H1 (cell line): ENCODE results near the gene CUL9. TPM values are rescaled to one million over a fixed set of nuclear protein-coding genes. Genes with fewer than 3 reads are reported as not detected.

Experiments
- BACH1 ChIP-seq: IDR thresholded peaks from 2 replicates; pipeline ENCODE4 v1.6.1; 2012; ENCODE audit warnings: low read length, improper control_type of control experiment
- CHD2 ChIP-seq: IDR thresholded peaks from 2 replicates; pipeline ENCODE4 v1.6.1; 2012; ENCODE audit warnings: low read length, improper control_type of control experiment
- EGR1 ChIP-seq: IDR thresholded peaks from 2 replicates; pipeline ENCODE4 v1.6.1; 2011; ENCODE audit warnings: low read depth, low read length, borderline replicate concordance
- EZH2 ChIP-seq: fragments of 200-600 bp; sonication (generic); IDR thresholded peaks from 2 replicates; pipeline ENCODE4 v1.7.1; 2012; ENCODE audit warnings: low read depth, mild to moderate bottlenecking, moderate library complexity, low read length, inconsistent platforms; ENCODE audit not compliant: severe bottlenecking
- JUND ChIP-seq: IDR thresholded peaks from 2 replicates; pipeline ENCODE4 v1.6.1; 2011; ENCODE audit warnings: mild to moderate bottlenecking, improper control_type of control experiment, low read length
- KDM4A ChIP-seq: IDR thresholded peaks from one replicate; pipeline ENCODE4 v1.7.1; 2012; ENCODE audit warnings: low read depth, mild to moderate bottlenecking, moderate library complexity, low read length, inconsistent platforms; ENCODE audit not compliant: severe bottlenecking
- KDM5A ChIP-seq: fragments of 200-600 bp; IDR thresholded peaks from 2 replicates; pipeline ENCODE4 v1.7.1; 2012; ENCODE audit warnings: mild to moderate bottlenecking, low read length, inconsistent platforms, mixed read lengths
- NRF1 ChIP-seq: IDR thresholded peaks from 2 replicates; pipeline ENCODE4 v1.6.1; 2011; ENCODE audit warnings: mild to moderate bottlenecking, low read depth, low read length, improper control_type of control experiment
- PHF8 ChIP-seq: fragments of 200-600 bp; sonication (generic); conservative IDR thresholded peaks from 2 replicates; pipeline ENCODE4 v1.7.1; 2012; ENCODE audit warnings: low read depth, mild to moderate bottlenecking, inconsistent platforms, low read length, moderate library complexity
- POLR2A ChIP-seq, 2 experiments: IDR thresholded peaks; 1 replicate in 1 of 2; 2 replicates in 1 of 2; pipeline ENCODE4 v1.6.1; 2011; ENCODE audit warnings: low read depth in 2 of 2, low read length in 2 of 2, mild to moderate bottlenecking in 2 of 2; ENCODE audit errors: control extremely low read depth in 1 of 2
- RAD21 ChIP-seq, 2 experiments: IDR thresholded peaks in 1 of 2; conservative IDR thresholded peaks in 1 of 2; 2 replicates each; pipeline ENCODE4 v1.6.1; 2011; ENCODE audit warnings: low read depth in 2 of 2, low read length in 2 of 2, improper control_type of control experiment in 1 of 2, inconsistent platforms in 1 of 2, mild to moderate bottlenecking in 1 of 2, moderate library complexity in 1 of 2
- RFX5 ChIP-seq: IDR thresholded peaks from 2 replicates; pipeline ENCODE4 v1.6.1; 2011; ENCODE audit warnings: low read depth, low read length, improper control_type of control experiment, borderline replicate concordance
- RXRA ChIP-seq: IDR thresholded peaks from 2 replicates; pipeline ENCODE4 v1.6.1; 2011; ENCODE audit warnings: low read depth, mild to moderate bottlenecking, low read length, moderate library complexity; ENCODE audit not compliant: insufficient read depth
- SP4 ChIP-seq: IDR thresholded peaks from 2 replicates; pipeline ENCODE4 v1.6.1; 2012; ENCODE audit warnings: low read length, inconsistent platforms
- SRF ChIP-seq: IDR thresholded peaks from 2 replicates; pipeline ENCODE4 v1.6.1; 2011; ENCODE audit warnings: mild to moderate bottlenecking, low read depth, low read length, moderate library complexity
- SUZ12 ChIP-seq: fragments of 200-600 bp; sonication (generic); IDR thresholded peaks from 2 replicates; pipeline ENCODE4 v1.6.1; 2012; ENCODE audit warnings: mild to moderate bottlenecking, inconsistent platforms, low read length, moderate library complexity, mixed read lengths
- TAF1 ChIP-seq: IDR thresholded peaks from 2 replicates; pipeline ENCODE4 v1.6.1; 2011; ENCODE audit warnings: mild to moderate bottlenecking, low read depth, low read length
- TAF7 ChIP-seq: optimal IDR thresholded peaks from 2 replicates; pipeline ENCODE3; 2011; ENCODE audit warnings: low read depth, mild to moderate bottlenecking, inconsistent platforms, low read length, moderate library complexity, borderline replicate concordance
- TBP ChIP-seq: IDR thresholded peaks from 2 replicates; pipeline ENCODE4 v1.6.1; 2011; ENCODE audit warnings: low read depth, low read length, improper control_type of control experiment
- TCF12 ChIP-seq: IDR thresholded peaks from 2 replicates; pipeline ENCODE4 v1.6.1; 2011; ENCODE audit warnings: low read depth, mild to moderate bottlenecking, low read length
- ZNF274 ChIP-seq: IDR thresholded peaks from 2 replicates; pipeline ENCODE4 v1.7.0; 2012; ENCODE audit warnings: low read length, borderline replicate concordance; ENCODE audit errors: extremely low read depth
- polyA plus RNA-seq, 7 experiments: library from polyadenylated mRNA; depleted of rRNA in 3 of 7; stranded (reverse) in 5 of 7; unstranded in 2 of 7; fragments of >200 nt in 5 of 7; fragments of 200-250 nt in 2 of 7; gene quantifications; 1 replicate in 5 of 7; 2 replicates in 1 of 7; 4 replicates in 1 of 7; pipeline versions ENCODE4 v1.2.1 to v1.2.3, GENCODE V29; 2011 to 2013; ENCODE audit warnings: missing spikeins in 2 of 7, mixed read lengths in 2 of 7
- total RNA-seq: library from RNA; stranded (reverse); fragmentation: NEBNext Ultra II Directional; extraction: Animal tissue kit (Norgen Biotek cat#: 25700); gene quantifications from 2 replicates; pipeline ENCODE4 v1.2.1, GENCODE V29; 2021
- TF ChIP-seq, protein P1 (sequence below): IDR thresholded peaks from 2 replicates; pipeline ENCODE4 v1.6.1; 2011; ENCODE audit warnings: low read depth, mild to moderate bottlenecking, low read length; ENCODE audit not compliant: insufficient read depth
- TF ChIP-seq, protein P2 (sequence below): IDR thresholded peaks from 2 replicates; pipeline ENCODE4 v1.6.1; 2012; ENCODE audit warnings: inconsistent platforms

The CUL9 gene
- total and polyA plus RNA-seq, 2 of the 8 experiments (the other 6 are each of a cell fraction or from before 2014, with no cell fraction given), result 7.7 to 9.8 TPM

- peak; percentile 72; the same call in 1 of the 2 replicates for TF ChIP-seq EGR1
- no peak for TF ChIP-seq RXRA
- no peak for TF ChIP-seq KDM4A
- TF ChIP-seq, protein P1, sequence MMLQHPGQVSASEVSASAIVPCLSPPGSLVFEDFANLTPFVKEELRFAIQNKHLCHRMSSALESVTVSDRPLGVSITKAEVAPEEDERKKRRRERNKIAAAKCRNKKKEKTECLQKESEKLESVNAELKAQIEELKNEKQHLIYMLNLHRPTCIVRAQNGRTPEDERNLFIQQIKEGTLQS, result no peak
- peak in 1 of 2 experiments; percentile 59; a peak in 2 of 3 replicates for TF ChIP-seq POLR2A (IDR thresholded peaks at IDR 0.05; ENCODE audit: control extremely low read depth in 1 of 2, low read depth in 2 of 2, low read length in 2 of 2)
- TF ChIP-seq RAD21 (IDR thresholded peaks at IDR 0.05 in 1 of 2, conservative IDR thresholded peaks at IDR 0.05 in 1 of 2; ENCODE audit: low read depth in 2 of 2, low read length in 2 of 2), result peak in 1 of 2 experiments; percentile 11; a peak in 1 of 4 replicates
- no peak for TF ChIP-seq EZH2
- TF ChIP-seq RFX5, result no peak
- TF ChIP-seq SP4, result peak; percentile 84; the same call in 1 of the 2 replicates
- TF ChIP-seq, protein P2, sequence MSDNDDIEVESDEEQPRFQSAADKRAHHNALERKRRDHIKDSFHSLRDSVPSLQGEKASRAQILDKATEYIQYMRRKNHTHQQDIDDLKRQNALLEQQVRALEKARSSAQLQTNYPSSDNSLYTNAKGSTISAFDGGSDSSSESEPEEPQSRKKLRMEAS, result no peak; the same call in none of the 2 replicates
- TF ChIP-seq TAF1, result peak; percentile 67; the same call in 1 of the 2 replicates
- TF ChIP-seq TCF12, result peak; percentile 83; the same call in 1 of the 2 replicates
- TF ChIP-seq BACH1, result no peak
- no peak for TF ChIP-seq SUZ12
- peak; percentile 99 for TF ChIP-seq SRF
- no peak for TF ChIP-seq KDM5A
- TF ChIP-seq NRF1, result no peak
- peak; percentile 53 for TF ChIP-seq TAF7
- no peak; the same call in 1 of the 2 replicates for TF ChIP-seq JUND
- TF ChIP-seq TBP, result 0 out of 2 replicates have a peak, but pooled peaks have one; percentile 37
- TF ChIP-seq CHD2, result peak; percentile 76
- no peak for TF ChIP-seq ZNF274
- TF ChIP-seq PHF8, result peak; percentile 50; the same call in 1 of the 2 replicates
- TF ChIP-seq, all 59 proteins: peak for 19
Observed at GRCh38 chr6:43174263-43175112, 7.5 kb upstream of the CUL9 start (continued).
